ENCODE data around the gene SPATA32. TPM values are rescaled to one million over a fixed set of nuclear protein-coding genes. Genes with fewer than 3 reads are reported as not detected.

Gene SPATA32
- total RNA-seq, 2 donors from 2014 or later: not detected

GRCh38 chr17:45292696-45293412 lies 31.0 kb upstream of the SPATA32 start:
- Histone ChIP-seq H3K4me3 (no peak overlapping the region), H3K27ac (peak overlapping the region; percentile 29), H3K27me3 (no peaks in the 10 kb centered on the region), H3K36me3 (peaks cover 8% of the 10 kb centered on the region), H3K4me1 (peaks cover 46% of the 10 kb centered on the region), H3K9ac (ENCODE audit: low read depth in 2 of 2, low read length in 2 of 2) (peak overlapping the region in 1 of 2 donors; percentile 4), H3K9me3 (no peaks in the 10 kb centered on the region)
- intact Hi-C loops (cut with DNase I): no loop called here
- no peak for TF ChIP-seq CTCF (IDR thresholded peaks at IDR 0.05)
- no peak for DNase-seq

GRCh38 chr17:45291171-45291805 lies 29.4 kb upstream of the SPATA32 start:
- no peak for TF ChIP-seq CTCF (IDR thresholded peaks at IDR 0.05)
- DNase-seq: no peak
- Histone ChIP-seq H3K4me1 (peaks cover 34% of the 10 kb centered on the region), H3K9me3 (no peaks in the 10 kb centered on the region), H3K36me3 (peaks cover 9% of the 10 kb centered on the region), H3K27me3 (no peaks in the 10 kb centered on the region), H3K4me3 (no peak overlapping the region), H3K27ac (no peak overlapping the region), H3K9ac (ENCODE audit: low read depth in 2 of 2, low read length in 2 of 2) (no peak overlapping the region)
- intact Hi-C loops (cut with DNase I): no loop called here

GRCh38 chr17:45290269-45290765 lies 28.4 kb upstream of the SPATA32 start:
- Histone ChIP-seq H3K36me3 (peaks cover 13% of the 10 kb centered on the region), H3K9ac (ENCODE audit: low read depth in 2 of 2, low read length in 2 of 2) (no peak overlapping the region), H3K9me3 (no peaks in the 10 kb centered on the region), H3K27ac (peak overlapping the region; percentile 43), H3K4me3 (no peak overlapping the region), H3K27me3 (no peaks in the 10 kb centered on the region), H3K4me1 (peaks cover 25% of the 10 kb centered on the region)
- intact Hi-C loops (cut with DNase I): no loop called here
- no peak for TF ChIP-seq CTCF (IDR thresholded peaks at IDR 0.05)
- DNase-seq: no peak

GRCh38 chr17:45289301-45290268 lies 27.7 kb upstream of the SPATA32 start:
- Histone ChIP-seq H3K27me3 (no peaks in the 10 kb centered on the region), H3K9ac (ENCODE audit: low read depth in 2 of 2, low read length in 2 of 2) (no peak overlapping the region), H3K9me3 (no peaks in the 10 kb centered on the region), H3K4me3 (no peak overlapping the region), H3K4me1 (peaks cover 18% of the 10 kb centered on the region), H3K36me3 (peaks cover 18% of the 10 kb centered on the region), H3K27ac (peak overlapping the region; percentile 43)
- no peak for TF ChIP-seq CTCF (IDR thresholded peaks at IDR 0.05)
- DNase-seq: no peak
- intact Hi-C loops (cut with DNase I): no loop called here

GRCh38 chr17:45288825-45289224 lies 26.9 kb upstream of the SPATA32 start:
- no peak overlapping the region for H3K4me3 ChIP-seq
- H3K27ac ChIP-seq: no peak overlapping the region
- H3K9ac ChIP-seq (ENCODE audit: low read depth in 2 of 2, low read length in 2 of 2): no peak overlapping the region
- no peaks in the 10 kb centered on the region for H3K9me3 ChIP-seq
- intact Hi-C loops (cut with DNase I): no loop called here
- no peak for TF ChIP-seq CTCF (IDR thresholded peaks at IDR 0.05)
- no peak for DNase-seq
- peaks cover 10% of the 10 kb centered on the region for H3K4me1 ChIP-seq
- H3K36me3 ChIP-seq: peaks cover 19% of the 10 kb centered on the region
- H3K27me3 ChIP-seq: no peaks in the 10 kb centered on the region
